GM12891 (cell line): ENCODE data around the gene CYP4F2.

Experiments
- POLR2A ChIP-seq: IDR thresholded peaks from 2 replicates; pipeline ENCODE4 v1.6.1; 2011; ENCODE audit warnings: low read depth, low read length, control low read depth
- POLR2AphosphoS5 ChIP-seq: IDR thresholded peaks from 2 replicates; pipeline ENCODE4 v1.6.1; 2011; ENCODE audit warnings: low read depth, low read length, control low read depth
- TAF1 ChIP-seq: IDR thresholded peaks from 2 replicates; pipeline ENCODE4 v1.6.1; 2011; ENCODE audit warnings: low read depth, low read length, control low read depth

DNA sequence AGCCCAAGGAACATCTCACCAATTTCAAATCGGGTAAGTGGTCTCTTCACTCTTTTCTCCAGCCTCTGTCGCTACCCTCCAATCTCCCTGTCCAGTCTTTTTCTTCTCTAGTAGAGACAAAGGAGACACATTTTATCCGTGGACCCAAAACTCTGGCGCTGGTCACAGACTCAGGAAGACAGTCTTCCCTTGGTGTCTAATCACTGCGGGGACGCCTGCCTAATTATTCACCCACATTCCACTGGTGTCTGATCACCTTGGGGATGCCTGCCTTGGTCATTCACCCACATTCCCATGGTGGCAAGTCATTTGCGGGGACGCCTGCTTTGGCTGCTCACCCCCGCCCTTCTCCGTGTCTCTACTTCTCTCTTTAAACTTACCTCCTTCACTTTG, 68.6 kb downstream of the CYP4F2 start:
- TF ChIP-seq POLR2AphosphoS5 (no peak), POLR2A (no peak), TAF1 (no peak)
